Inferior parietal cortex (tissue), 1 donor: ENCODE data around the gene GDF9.

Experiments
- DNase-seq: peaks from one replicate; pipeline ENCODE4 v3.0.0-alpha.2; 2016; ENCODE audit errors: extremely low spot score

GDF9 gene

DNA sequence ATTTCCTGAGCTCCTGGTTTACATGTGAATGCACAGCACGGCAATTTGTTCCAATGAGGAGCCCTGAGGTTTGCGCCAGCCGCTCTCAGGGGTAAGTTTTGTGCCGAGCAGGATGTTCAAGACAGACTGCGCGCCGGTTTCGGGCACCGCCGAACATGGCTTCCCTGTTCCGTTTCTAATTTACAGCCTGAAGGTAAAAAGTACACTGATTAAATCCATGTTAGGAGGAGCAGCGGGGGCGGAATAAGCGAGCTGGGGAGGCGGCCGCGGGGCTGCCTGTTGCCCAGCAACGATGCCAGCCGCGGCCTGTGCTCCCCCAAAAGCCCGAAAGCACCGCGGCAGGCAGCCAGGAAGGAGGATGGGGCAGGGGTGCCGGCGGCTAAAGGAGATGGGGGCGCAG, 46.8 kb downstream of the GDF9 start:
- no peak for DNase-seq

GRCh38 chr5:132817011-132817410, 49.3 kb downstream of the GDF9 start:
- DNase-seq: no peak

DNA sequence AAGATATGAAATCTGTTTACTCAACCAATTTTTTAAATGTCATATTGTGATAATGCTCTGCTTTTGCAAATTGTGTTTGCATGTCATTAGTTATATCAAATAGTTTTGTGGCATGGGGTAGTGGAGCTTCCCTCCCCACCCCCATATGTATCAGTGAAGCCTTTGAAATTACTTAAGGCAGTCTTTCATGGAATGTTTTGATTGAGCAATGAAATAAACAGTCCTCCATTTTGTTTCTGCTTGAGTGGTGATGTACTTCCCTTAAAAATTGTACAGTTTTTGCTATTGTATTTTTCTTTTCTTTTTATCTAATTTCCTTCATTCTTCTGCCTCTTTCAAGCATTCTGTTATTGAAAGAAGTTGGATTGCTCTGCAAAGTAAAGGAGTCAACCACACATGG, 49.7 kb downstream of the GDF9 start:
- no peak for DNase-seq

GRCh38 chr5:132816083-132816482, 50.2 kb downstream of the GDF9 start:
- DNase-seq: no peak

GRCh38 chr5:132815454-132815853, 50.8 kb downstream of the GDF9 start:
- no peak for DNase-seq

GRCh38 chr5:132814503-132815294, 51.6 kb downstream of the GDF9 start:
- no peak for DNase-seq

DNA sequence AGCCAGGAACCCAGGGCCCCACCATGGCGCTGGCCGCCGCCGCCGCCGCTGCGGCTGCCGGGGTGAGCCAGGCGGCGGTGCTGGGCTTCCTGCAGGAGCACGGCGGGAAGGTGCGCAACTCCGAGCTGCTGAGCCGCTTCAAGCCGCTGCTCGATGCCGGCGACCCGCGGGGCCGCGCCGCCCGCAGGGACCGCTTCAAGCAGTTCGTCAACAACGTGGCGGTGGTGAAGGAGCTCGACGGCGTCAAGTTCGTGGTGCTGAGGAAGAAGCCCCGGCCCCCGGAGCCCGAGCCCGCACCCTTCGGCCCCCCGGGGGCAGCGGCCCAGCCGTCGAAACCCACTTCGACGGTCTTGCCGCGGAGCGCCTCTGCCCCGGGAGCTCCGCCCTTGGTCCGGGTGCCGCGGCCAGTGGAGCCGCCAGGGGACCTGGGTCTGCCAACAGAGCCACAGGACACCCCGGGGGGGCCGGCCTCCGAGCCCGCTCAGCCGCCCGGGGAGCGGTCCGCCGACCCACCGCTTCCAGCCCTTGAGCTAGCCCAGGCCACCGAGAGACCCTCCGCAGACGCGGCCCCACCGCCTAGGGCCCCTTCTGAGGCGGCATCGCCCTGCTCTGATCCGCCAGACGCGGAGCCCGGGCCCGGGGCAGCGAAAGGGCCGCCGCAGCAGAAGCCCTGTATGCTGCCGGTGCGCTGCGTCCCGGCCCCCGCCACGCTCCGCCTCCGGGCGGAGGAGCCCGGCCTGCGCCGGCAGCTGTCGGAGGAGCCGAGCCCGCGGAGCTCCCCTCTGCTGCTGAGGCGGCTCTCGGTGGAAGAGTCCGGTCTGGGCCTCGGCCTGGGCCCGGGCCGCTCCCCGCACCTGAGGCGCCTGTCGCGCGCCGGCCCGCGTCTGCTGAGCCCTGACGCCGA, 52.4 kb downstream of the GDF9 start:
- DNase-seq: no peak

DNA sequence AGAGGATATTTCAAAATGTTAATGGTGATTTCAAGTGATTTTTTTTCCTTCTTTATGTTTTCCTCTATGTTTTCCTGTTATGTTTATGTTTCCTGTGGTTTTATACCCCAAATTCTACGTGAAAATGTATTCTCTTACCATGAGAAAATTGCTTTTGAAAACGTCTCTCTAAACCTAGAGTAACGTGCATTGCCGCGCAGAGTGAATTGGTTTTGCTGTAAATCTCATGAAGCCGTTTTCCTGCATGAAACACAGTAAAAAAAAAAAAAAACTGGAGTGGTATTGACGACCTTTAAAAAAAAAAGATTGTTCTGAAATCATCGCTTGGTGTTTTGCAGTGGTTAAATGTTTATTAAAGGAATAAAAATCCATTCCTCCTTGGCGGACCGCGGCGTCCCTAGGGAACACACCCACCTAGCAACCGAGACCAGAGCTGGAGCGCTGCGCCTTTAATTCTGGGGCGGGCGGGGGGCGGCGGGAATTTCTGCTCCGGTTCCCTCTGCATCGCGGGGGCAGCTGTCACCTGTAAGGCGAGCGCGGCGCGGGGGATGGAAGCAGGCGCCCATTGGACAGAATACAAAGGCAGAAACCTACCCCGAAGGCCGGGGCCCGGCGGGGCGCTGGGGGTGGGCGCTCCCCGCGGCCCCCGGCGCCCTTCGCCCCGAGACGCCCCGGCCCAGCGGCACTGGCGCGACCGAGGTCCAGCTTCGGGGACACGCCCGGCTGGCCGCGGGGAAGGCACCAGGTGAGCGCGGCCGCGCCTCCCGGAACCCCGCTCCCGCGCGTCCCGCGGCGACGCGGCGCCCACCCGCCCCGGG, 53.3 kb downstream of the GDF9 start, which contains the start of gene SOWAHA:
Gene SOWAHA, plus strand, starts transcription at position 522 of the 818 bp plus-strand sequence. CDS start 320 bp downstream, outside the sequence.
- DNase-seq: no peak

- DNase-seq: no peak
These were observed 54.0 kb downstream of the GDF9 start for GRCh38 chr5:132812123-132812765.
